ENCODE results near the gene CCNQ.

The CCNQ gene

DNA sequence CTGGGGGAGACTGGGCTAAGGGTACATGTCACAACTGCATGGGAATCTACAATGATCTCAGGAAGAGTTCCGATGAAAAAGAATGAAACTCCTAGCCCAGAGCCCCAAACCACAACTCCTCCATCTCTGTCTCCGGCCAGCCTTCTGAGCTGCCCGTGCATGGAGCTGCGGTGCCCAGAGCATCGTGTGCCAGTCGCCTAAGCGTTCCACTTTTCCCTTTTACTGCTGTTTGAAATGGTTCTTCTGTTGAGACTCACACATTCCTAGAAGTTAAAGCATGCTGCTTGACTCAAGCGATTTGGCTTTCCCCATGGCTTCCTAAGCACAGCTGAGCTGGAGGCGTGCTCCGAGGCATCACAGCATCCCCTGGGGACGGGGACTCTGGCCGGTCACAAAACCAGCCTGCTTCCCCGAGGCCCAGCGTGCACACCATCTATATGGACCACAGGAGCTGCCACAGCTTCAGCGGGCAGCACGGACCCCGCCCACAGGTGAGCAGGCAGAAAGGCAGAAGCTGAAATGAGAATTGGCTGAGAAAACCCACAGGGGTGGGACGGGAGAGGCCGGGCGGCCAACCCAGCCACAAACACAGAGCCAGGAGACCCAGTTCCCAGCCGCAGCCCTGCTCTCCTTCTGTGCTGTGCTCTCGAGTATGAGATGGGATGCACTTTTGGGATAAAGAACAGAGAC, 5.0 kb downstream of the CCNQ start:
- H3K9ac ChIP-seq (ENCODE audit: low read length): no peak overlapping the region
- H3K9me3 ChIP-seq (ENCODE audit: control insufficient read depth, insufficient read depth, low read depth, low read length): peaks cover 32% of the 10 kb centered on the region; the same call in 1 of the 2 replicates
- no peak overlapping the region for H3K27ac ChIP-seq (ENCODE audit: low read depth, low read length)
- H3K4me3 ChIP-seq (ENCODE audit: low read depth, low read length): no peak overlapping the region
- no peaks in the 10 kb centered on the region for H3K27me3 ChIP-seq (ENCODE audit: control insufficient read depth, insufficient read depth, low read length)
- H3K4me1 ChIP-seq (ENCODE audit: control insufficient read depth, insufficient read depth, low read length): no peaks in the 10 kb centered on the region
- peaks cover 44% of the 10 kb centered on the region for H3K36me3 ChIP-seq (ENCODE audit: control insufficient read depth, insufficient read depth, low read length)

DNA sequence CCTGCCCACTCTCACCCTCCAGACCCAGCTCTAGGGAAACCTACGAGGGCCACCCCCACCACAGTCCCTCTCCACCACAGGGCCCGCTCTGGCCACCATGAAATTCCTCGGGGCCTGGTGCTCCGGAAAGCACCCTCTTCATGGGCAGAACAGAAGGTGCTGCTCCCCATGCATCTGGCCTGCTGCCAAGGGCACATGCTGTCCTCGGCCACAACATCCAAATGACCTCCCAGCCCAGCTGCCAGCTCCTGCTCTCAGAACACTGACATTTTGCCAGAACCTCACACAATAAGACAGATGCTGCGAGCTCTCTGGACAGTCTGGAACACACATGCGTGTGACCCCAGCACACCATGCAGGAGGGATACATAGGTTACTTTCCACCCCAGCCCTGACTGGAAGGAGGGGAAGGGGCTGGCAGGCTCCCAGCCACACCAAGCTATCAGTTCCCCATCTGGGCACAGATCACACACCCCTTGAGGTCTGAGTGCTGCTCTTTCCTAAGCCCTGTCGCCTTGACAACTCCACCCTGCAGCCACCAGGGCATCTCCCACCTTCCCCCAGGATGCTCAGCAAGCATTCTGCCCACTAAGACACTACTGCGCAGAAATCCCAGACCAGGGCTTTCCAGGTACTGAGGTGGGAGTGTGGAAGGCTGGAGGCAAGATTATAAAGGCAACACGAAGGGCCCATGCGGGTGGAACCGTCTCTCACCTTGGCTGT, 5.8 kb downstream of the CCNQ start:
- Histone ChIP-seq H3K9me3 (ENCODE audit: control insufficient read depth, insufficient read depth, low read depth, low read length) (peaks cover 37% of the 10 kb centered on the region; the same call in 1 of the 2 replicates), H3K27ac (ENCODE audit: low read depth, low read length) (no peak overlapping the region), H3K9ac (ENCODE audit: low read length) (no peak overlapping the region), H3K27me3 (ENCODE audit: control insufficient read depth, insufficient read depth, low read length) (no peaks in the 10 kb centered on the region), H3K36me3 (ENCODE audit: control insufficient read depth, insufficient read depth, low read length) (peaks cover 44% of the 10 kb centered on the region), H3K4me3 (ENCODE audit: low read depth, low read length) (no peak overlapping the region), H3K4me1 (ENCODE audit: control insufficient read depth, insufficient read depth, low read length) (no peaks in the 10 kb centered on the region)

DNA sequence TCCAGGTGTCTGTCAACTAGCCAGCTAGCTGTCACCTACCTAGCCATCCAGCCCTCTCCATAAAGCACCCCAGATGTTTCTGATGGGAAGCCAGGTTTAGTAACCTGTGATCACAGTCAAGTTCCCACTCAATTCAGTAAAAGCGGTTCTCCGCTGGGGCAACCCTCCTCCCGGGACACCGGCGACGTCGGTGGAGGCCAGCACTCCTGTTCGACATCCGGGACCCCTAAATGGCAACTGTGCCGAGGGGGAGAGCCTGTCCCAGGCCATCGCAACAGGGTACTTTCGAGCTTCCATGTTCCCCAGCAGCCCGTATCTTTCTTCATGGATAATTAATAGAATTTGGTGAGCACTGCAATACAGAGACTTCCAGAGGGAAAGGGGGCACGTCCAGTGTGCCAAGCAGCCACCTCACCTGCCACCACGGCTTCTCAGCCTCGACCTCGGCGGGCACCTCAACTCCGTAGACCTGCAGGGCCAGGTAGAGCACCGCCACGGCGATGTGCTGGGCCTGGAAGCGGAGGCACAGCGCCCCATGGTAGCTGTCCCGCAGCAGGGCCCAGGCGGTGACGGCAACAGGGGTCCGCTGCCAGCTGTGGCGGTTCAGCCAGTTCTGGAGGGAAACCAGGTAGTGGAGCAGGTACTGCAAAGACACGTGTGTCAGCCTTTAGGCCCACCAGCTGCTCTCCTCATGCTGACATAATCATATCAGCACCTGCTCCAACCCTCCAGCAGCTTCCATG, 6.7 kb downstream of the CCNQ start:
- H3K9ac ChIP-seq (ENCODE audit: low read length): no peak overlapping the region
- H3K36me3 ChIP-seq (ENCODE audit: control insufficient read depth, insufficient read depth, low read length): peaks cover 48% of the 10 kb centered on the region
- H3K9me3 ChIP-seq (ENCODE audit: control insufficient read depth, insufficient read depth, low read depth, low read length): peaks cover 37% of the 10 kb centered on the region; the same call in 1 of the 2 replicates
- H3K4me1 ChIP-seq (ENCODE audit: control insufficient read depth, insufficient read depth, low read length): no peaks in the 10 kb centered on the region
- H3K27ac ChIP-seq (ENCODE audit: low read depth, low read length): no peak overlapping the region
- no peak overlapping the region for H3K4me3 ChIP-seq (ENCODE audit: low read depth, low read length)
- no peaks in the 10 kb centered on the region for H3K27me3 ChIP-seq (ENCODE audit: control insufficient read depth, insufficient read depth, low read length)

DNA sequence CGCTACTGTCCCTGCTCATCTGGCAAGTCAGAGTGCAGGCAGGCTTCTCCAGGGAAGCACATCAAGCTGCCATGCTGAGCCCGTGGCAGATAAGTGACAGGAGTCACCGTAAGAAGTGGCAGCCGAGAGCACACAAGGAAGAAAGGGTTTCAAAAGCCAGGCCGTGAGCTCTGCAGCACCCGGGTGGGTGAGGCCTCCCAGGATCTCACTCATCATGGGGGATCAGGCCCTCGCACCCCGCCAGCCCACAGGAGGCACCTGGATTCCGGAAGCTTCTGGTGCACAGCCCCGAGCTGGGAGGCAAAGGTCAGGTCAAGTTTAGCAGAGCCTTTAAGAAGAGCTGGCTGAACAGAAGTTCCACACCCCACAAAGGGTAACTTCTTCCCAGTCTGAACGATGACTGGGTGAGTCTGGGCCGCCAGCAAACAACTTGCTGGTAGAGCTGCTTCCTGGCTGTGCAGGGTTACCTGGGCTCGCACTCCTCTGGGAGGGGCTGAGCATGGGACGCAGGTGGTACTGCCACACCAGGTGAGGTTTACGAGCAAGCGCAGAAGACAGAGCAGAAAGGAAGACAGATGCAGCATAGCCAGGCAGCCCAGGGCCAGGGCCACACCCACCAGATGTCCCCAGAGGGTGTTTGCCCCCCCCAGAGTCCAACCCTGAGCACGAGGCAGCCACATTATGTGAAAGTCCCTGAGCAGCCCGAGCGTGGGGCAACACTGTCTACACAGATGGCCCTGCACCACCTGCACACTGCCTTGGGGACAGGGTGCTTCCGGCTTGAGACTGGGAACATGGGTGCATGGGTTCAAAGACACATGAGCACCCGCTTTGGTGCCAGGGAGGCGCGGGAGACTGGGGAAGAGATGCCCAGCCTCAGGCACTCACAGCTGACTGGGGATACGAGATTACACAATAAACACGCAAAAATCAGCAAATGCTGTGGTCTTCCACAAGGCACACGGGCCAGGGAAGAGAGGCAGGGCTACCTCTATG, 7.7 kb downstream of the CCNQ start:
- Histone ChIP-seq H3K4me1 (ENCODE audit: control insufficient read depth, insufficient read depth, low read length) (no peaks in the 10 kb centered on the region), H3K27me3 (ENCODE audit: control insufficient read depth, insufficient read depth, low read length) (no peaks in the 10 kb centered on the region), H3K4me3 (ENCODE audit: low read depth, low read length) (no peak overlapping the region), H3K9ac (ENCODE audit: low read length) (no peak overlapping the region), H3K27ac (ENCODE audit: low read depth, low read length) (no peak overlapping the region), H3K36me3 (ENCODE audit: control insufficient read depth, insufficient read depth, low read length) (peaks cover 48% of the 10 kb centered on the region), H3K9me3 (ENCODE audit: control insufficient read depth, insufficient read depth, low read depth, low read length) (peaks cover 34% of the 10 kb centered on the region; the same call in 1 of the 2 replicates)

DNA sequence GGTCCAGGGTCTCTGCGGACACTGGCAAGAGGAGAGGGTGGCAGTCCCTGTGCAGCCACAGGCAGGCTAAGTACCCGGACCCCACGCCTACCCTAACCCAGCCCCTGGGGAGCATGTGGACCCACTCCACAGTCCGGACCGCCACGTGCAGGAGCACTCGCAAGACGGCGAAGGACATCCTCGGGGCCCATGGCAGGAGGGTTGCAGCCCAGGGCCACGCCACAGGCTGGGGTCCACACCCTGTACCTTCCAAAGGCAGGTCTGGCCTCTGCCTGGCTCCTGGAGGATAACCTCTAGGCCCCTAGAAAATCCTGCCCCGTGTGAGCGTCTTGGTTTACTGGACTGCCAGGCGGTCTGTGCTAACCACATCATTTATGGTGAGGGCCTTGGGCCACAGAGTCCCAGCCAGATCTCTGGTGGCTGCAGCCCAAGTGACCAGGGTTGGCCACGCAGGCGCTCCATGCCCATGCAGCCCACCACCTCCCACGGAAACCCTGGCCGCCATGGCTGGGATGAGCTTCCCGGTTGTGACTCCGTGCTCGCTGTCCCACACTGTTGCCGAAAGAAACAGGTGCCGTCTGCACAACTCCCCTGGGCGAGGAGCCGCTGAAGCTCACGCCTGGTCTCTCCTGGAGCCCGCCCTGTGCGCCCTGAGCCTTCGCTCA, 10.0 kb downstream of the CCNQ start:
- Histone ChIP-seq H3K4me1 (ENCODE audit: control insufficient read depth, insufficient read depth, low read length) (no peaks in the 10 kb centered on the region), H3K27me3 (ENCODE audit: control insufficient read depth, insufficient read depth, low read length) (no peaks in the 10 kb centered on the region), H3K27ac (ENCODE audit: low read depth, low read length) (no peak overlapping the region), H3K9ac (ENCODE audit: low read length) (no peak overlapping the region), H3K36me3 (ENCODE audit: control insufficient read depth, insufficient read depth, low read length) (peaks cover 37% of the 10 kb centered on the region), H3K4me3 (ENCODE audit: low read depth, low read length) (no peak overlapping the region), H3K9me3 (ENCODE audit: control insufficient read depth, insufficient read depth, low read depth, low read length) (peaks cover 31% of the 10 kb centered on the region; the same call in 1 of the 2 replicates)

DNA sequence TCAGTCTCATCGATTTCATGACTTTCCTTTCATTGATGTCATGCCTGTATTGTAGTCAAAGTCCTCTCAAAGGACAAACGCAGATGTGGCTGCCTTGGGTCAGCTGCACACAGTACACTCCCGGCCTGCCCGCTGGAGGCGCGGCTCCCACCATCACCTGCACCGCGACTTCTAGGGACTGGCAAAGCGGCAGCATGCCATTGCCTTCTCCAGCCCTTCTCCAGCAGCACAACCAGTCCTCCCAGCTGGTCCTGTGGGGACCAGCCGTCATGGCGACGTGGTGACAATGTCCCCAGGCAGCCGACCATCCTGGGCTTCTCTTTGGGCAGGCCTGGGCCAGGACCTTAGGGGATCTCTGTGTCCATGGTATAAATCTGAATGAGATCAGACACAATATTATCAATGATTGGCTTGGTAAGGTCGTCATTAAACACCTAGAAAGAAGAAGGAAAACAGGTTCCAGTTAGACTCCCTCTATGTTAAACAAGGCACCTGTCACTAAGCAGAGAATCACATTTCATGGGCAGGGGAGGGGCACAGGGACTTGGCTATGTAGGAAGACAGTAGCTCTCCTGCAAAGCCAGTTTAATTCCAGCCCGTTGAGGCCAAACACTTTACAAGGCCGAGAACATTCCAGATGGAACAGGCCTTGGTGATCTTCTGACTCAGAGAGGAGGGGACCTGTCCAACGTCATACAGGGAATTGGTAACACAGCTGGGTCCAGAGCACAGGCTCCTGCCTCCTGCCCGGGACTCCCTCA, 10.7 kb downstream of the CCNQ start:
- Histone ChIP-seq H3K4me3 (ENCODE audit: low read depth, low read length) (no peak overlapping the region), H3K9me3 (ENCODE audit: control insufficient read depth, insufficient read depth, low read depth, low read length) (peaks cover 31% of the 10 kb centered on the region; the same call in 1 of the 2 replicates), H3K36me3 (ENCODE audit: control insufficient read depth, insufficient read depth, low read length) (peaks cover 31% of the 10 kb centered on the region), H3K27me3 (ENCODE audit: control insufficient read depth, insufficient read depth, low read length) (no peaks in the 10 kb centered on the region), H3K27ac (ENCODE audit: low read depth, low read length) (no peak overlapping the region), H3K9ac (ENCODE audit: low read length) (no peak overlapping the region), H3K4me1 (ENCODE audit: control insufficient read depth, insufficient read depth, low read length) (no peaks in the 10 kb centered on the region)

DNA sequence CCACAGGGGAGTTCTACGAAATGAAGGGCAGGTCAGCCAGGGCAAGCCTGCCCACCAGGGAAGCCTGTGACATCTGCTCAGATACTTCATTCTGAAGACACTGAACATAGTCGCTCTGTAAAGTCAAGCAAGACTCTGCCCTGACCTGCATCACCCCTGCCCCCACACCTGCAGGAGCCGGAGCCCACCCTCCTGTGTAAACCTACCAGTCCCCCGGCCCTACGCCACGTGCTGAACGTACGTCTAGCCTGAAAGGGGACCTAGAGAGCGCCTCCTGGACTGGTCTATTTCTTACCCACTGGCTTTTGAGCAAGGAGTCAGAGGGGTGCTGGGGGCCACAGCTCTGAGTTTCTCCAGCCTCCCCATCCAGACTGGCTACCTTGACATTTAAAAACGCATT, 11.6 kb downstream of the CCNQ start:
- H3K9ac ChIP-seq (ENCODE audit: low read length): no peak overlapping the region
- peaks cover 24% of the 10 kb centered on the region for H3K36me3 ChIP-seq (ENCODE audit: control insufficient read depth, insufficient read depth, low read length)
- no peaks in the 10 kb centered on the region for H3K4me1 ChIP-seq (ENCODE audit: control insufficient read depth, insufficient read depth, low read length)
- peaks cover 24% of the 10 kb centered on the region; the same call in 1 of the 2 replicates for H3K9me3 ChIP-seq (ENCODE audit: control insufficient read depth, insufficient read depth, low read depth, low read length)
- no peak overlapping the region for H3K4me3 ChIP-seq (ENCODE audit: low read depth, low read length)
- H3K27ac ChIP-seq (ENCODE audit: low read depth, low read length): no peak overlapping the region
- H3K27me3 ChIP-seq (ENCODE audit: control insufficient read depth, insufficient read depth, low read length): no peaks in the 10 kb centered on the region

DNA sequence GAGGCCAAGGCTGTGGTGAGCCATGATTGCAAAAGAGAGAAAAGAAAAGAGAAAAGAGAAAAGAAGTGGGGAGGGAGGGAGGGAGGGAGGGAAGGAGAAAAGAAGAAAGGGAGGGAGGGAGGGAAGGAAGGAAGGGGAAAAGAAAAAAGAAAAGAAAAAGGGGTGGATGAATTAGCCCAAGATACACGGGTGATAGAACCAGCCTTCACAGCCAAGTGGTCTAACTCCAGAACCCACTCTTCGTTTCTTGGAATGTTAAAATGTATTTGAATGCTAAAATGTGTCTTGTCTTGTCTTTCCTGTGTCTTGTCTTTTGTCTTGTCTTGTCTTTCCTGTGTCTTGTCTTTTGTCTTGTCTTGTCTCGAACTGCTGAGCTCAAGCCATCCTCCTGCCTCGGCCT, 13.1 kb downstream of the CCNQ start:
- Histone ChIP-seq H3K27ac (ENCODE audit: low read depth, low read length) (no peak overlapping the region), H3K9ac (ENCODE audit: low read length) (no peak overlapping the region), H3K4me1 (ENCODE audit: control insufficient read depth, insufficient read depth, low read length) (no peaks in the 10 kb centered on the region; the same call in 1 of the 2 replicates), H3K9me3 (ENCODE audit: control insufficient read depth, insufficient read depth, low read depth, low read length) (peaks cover 13% of the 10 kb centered on the region; the same call in 1 of the 2 replicates), H3K4me3 (ENCODE audit: low read depth, low read length) (no peak overlapping the region), H3K36me3 (ENCODE audit: control insufficient read depth, insufficient read depth, low read length) (peaks cover 11% of the 10 kb centered on the region), H3K27me3 (ENCODE audit: control insufficient read depth, insufficient read depth, low read length) (no peaks in the 10 kb centered on the region)

DNA sequence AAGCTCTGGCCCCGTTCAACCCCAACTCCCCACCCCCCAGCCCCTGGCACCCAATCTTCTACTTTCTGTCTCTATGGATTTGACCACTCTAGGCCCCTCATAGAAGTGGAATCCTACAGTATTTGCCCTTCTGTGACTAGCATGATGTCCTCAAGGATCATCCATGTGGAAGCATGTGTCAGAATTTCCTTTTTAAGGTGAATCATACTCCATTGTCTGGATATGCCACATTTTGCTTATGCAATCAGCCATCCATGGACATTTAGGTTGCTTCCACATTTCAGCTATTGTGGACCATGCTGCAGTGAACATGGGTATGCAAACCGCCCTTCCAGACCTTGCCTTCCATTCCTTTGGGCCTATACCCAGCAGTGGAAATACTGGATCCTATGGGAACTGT, 15.5 kb downstream of the CCNQ start:
- H3K9me3 ChIP-seq (ENCODE audit: control insufficient read depth, insufficient read depth, low read depth, low read length): peaks cover 10% of the 10 kb centered on the region; the same call in 1 of the 2 replicates
- H3K9ac ChIP-seq (ENCODE audit: low read length): no peak overlapping the region
- no peak overlapping the region for H3K4me3 ChIP-seq (ENCODE audit: low read depth, low read length)
- peaks cover 7% of the 10 kb centered on the region; the same call in 1 of the 2 replicates for H3K4me1 ChIP-seq (ENCODE audit: control insufficient read depth, insufficient read depth, low read length)
- H3K36me3 ChIP-seq (ENCODE audit: control insufficient read depth, insufficient read depth, low read length): peaks cover 6% of the 10 kb centered on the region; the same call in 1 of the 2 replicates
- peaks cover 6% of the 10 kb centered on the region; the same call in 1 of the 2 replicates for H3K27me3 ChIP-seq (ENCODE audit: control insufficient read depth, insufficient read depth, low read length)
- H3K27ac ChIP-seq (ENCODE audit: low read depth, low read length): no peak overlapping the region

Data from HUES6 (cell line).